HFFc6 (cell line): ENCODE results near the gene S100A6. TPM values are rescaled to one million over a fixed set of nuclear protein-coding genes. Genes with fewer than 3 reads are reported as not detected.

Experiments used
- DNase-seq: peaks from one replicate; pipeline ENCODE4 v3.0.0-alpha.2; 2018
- H3K27ac Mint-ChIP-seq: 2 replicates; pipeline ENCODE4 v1.8.0; 2020; ENCODE audit warnings: mild to moderate bottlenecking, mixed read lengths
- H3K27me3 Mint-ChIP-seq: 2 replicates; pipeline ENCODE4 v1.8.0; 2021; ENCODE audit warnings: mild to moderate bottlenecking, moderate library complexity, mixed read lengths; ENCODE audit not compliant: insufficient read depth
- H3K36me3 Mint-ChIP-seq: 2 replicates; pipeline ENCODE4 v1.8.0; 2021; ENCODE audit warnings: low read depth, mixed read lengths
- H3K4me1 Mint-ChIP-seq: 2 replicates; pipeline ENCODE4 v1.8.0; 2020; ENCODE audit warnings: low read depth, mixed read lengths
- H3K4me3 Mint-ChIP-seq: 2 replicates; pipeline ENCODE4 v1.8.0; 2020; ENCODE audit warnings: mild to moderate bottlenecking, moderate library complexity, mixed read lengths
- H3K9me3 Mint-ChIP-seq: 2 replicates; pipeline ENCODE4 v1.8.0; 2020; ENCODE audit warnings: mild to moderate bottlenecking, mixed read lengths
- CTCF ChIP-seq: fragments of 200-600 bp; sonication (generic); IDR thresholded peaks from 2 replicates; pipeline ENCODE4 v1.5.0; 2021; ENCODE audit warnings: antibody characterized with exemption, mild to moderate bottlenecking
- total RNA-seq, 6 experiments: library from RNA; stranded (reverse); fragmentation: NEBNext Ultra II Directional; extraction: Animal tissue kit (Norgen Biotek cat#: 25700); gene quantifications; 2 replicates in 1 of 6; 3 replicates in 5 of 6; pipeline ENCODE4 v1.2.3, GENCODE V29; 2021

S100A6 gene
- total RNA-seq, 6 experiments from 2014 or later: 1,971 to 2,311 (median 2,129) TPM

DNA sequence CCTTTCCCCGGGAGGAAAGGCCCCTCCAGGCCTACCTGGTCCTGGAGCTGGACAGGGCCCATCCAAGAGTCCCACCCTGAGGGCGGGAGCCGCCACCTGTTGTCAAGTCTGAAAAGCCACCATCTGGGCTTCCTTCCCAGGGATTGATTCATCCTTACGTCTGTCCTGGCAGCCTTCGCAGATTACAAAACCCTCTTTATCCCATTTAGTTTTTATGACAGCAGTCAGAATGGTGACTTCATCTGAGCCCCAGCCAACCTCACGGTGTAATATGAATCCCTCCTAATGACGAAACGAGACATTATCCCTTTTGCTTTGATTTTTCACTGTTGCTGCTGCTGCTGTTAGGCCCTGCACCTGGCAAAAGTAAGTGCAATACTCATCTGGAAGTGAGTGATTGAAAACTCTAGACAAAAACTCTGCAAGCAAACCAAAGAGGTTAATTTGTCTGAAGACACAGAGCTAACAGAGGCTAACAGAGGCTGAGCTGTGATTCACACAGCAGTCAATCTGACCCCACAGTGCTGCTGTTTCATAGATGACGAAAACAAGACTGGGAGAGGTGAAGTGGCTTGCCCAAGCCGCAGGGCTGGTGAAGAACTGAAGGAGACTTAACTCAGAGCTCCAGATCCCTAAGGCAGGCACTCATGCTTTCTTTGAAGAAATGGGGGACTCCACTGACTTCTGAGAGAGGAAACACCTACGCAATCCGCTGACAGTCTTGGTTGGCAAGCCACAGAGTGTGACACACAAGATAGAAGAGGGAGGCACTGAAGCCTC is 45.3 kb downstream of the S100A6 start:
- peaks cover 4% of the 10 kb centered on the region for H3K27me3 Mint-ChIP-seq
- H3K36me3 Mint-ChIP-seq: no peaks in the 10 kb centered on the region
- peaks cover 25% of the 10 kb centered on the region for H3K4me1 Mint-ChIP-seq
- no peaks in the 10 kb centered on the region for H3K9me3 Mint-ChIP-seq
- H3K4me3 Mint-ChIP-seq: peak overlapping the region; percentile 65
- peak overlapping the region; percentile 88 for H3K27ac Mint-ChIP-seq
- TF ChIP-seq CTCF: peak; percentile 38; the same call in 1 of the 2 replicates
- peak; percentile 91 for DNase-seq

- no peaks in the 10 kb centered on the region for H3K9me3 Mint-ChIP-seq
- no peaks in the 10 kb centered on the region for H3K36me3 Mint-ChIP-seq
- peaks cover 25% of the 10 kb centered on the region for H3K4me1 Mint-ChIP-seq
- H3K27me3 Mint-ChIP-seq: peaks cover 8% of the 10 kb centered on the region
- H3K4me3 Mint-ChIP-seq: no peak overlapping the region
- DNase-seq: no peak
- no peak for TF ChIP-seq CTCF
- H3K27ac Mint-ChIP-seq: no peak overlapping the region
Measured at GRCh38 chr1:153488731-153489130, 47.1 kb downstream of the S100A6 start.

- Mint-ChIP-seq H3K4me3 (no peak overlapping the region), H3K36me3 (no peaks in the 10 kb centered on the region), H3K4me1 (peaks cover 25% of the 10 kb centered on the region), H3K27ac (no peak overlapping the region), H3K27me3 (peaks cover 11% of the 10 kb centered on the region), H3K9me3 (no peaks in the 10 kb centered on the region)
- no peak for TF ChIP-seq CTCF
- DNase-seq: no peak
Measured at GRCh38 chr1:153487707-153488106, 48.1 kb downstream of the S100A6 start.

DNA sequence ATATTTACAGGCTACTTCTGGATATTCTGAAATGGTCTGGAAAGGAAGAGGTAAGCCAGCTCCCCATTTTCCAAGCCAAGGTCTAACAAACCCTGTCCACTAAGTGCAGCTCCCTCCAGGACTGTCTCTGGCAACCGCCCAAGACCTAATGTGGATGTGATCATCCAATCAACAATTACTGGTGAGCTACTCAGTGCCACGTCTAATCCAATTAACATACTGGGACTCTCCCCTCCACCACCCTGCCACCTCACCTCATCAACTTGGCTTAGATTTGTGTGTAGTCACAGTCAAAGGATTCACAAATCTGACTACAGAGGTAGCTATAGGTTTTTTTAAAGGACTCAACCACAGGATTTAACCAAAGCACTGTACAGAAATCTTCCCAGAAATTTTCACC is 49.9 kb downstream of the S100A6 start:
- no peak for DNase-seq
- peaks cover 14% of the 10 kb centered on the region for H3K4me1 Mint-ChIP-seq
- H3K9me3 Mint-ChIP-seq: no peaks in the 10 kb centered on the region
- no peaks in the 10 kb centered on the region for H3K36me3 Mint-ChIP-seq
- no peak overlapping the region for H3K27ac Mint-ChIP-seq
- no peak for TF ChIP-seq CTCF
- no peak overlapping the region for H3K4me3 Mint-ChIP-seq
- H3K27me3 Mint-ChIP-seq: peaks cover 15% of the 10 kb centered on the region

Other genes starting within 250 kb of the S100A6 start
- gene PGLYRP3, start 223.0 kb downstream of the S100A6 start, total RNA-seq: not detected
- not detected for gene PGLYRP4, start 187.2 kb downstream of the S100A6 start, total RNA-seq
- not detected for gene S100A9, start 178.1 kb downstream of the S100A6 start, total RNA-seq
- not detected for gene S100A12, start 160.4 kb downstream of the S100A6 start, total RNA-seq
- gene S100A8, start 144.9 kb downstream of the S100A6 start, total RNA-seq: not detected
- gene S100A7A, start 119.5 kb downstream of the S100A6 start, total RNA-seq: not detected
- not detected for gene S100A7, start 75.3 kb downstream of the S100A6 start, total RNA-seq
- gene S100A5, start 4.9 kb upstream of the S100A6 start, total RNA-seq: 1 to 10 TPM in 1 of 6 experiments, under 1 TPM in 5; 0.40 to 1.2 (median 0.71) TPM
- gene S100A4, start 9.8 kb upstream of the S100A6 start, total RNA-seq: 100 to 1,000 TPM; 394 to 846 (median 814) TPM
- 1 to 10 TPM; 3.4 to 5.6 (median 5.1) TPM for gene S100A3, start 13.3 kb upstream of the S100A6 start, total RNA-seq
- 10 to 100 TPM in 4 of 6 experiments, 1 to 10 TPM in 2; 7.4 to 12.5 (median 10.4) TPM for gene S100A2, start 29.9 kb upstream of the S100A6 start, total RNA-seq
- gene S100A16, start 77.1 kb upstream of the S100A6 start, total RNA-seq: 100 to 1,000 TPM; 235 to 351 (median 258) TPM
- under 1 TPM in 1 of 6 experiments, not detected in 5; 0.54 TPM for gene S100A14, start 80.3 kb upstream of the S100A6 start, total RNA-seq
- 100 to 1,000 TPM; 162 to 225 (median 208) TPM for gene S100A13, start 91.5 kb upstream of the S100A6 start, total RNA-seq
- gene S100A1, start 92.4 kb upstream of the S100A6 start, total RNA-seq: under 1 TPM in 3 of 6 experiments, not detected in 3; 0.59 to 0.96 (median 0.82) TPM
- gene CHTOP, start 98.1 kb upstream of the S100A6 start, total RNA-seq: 10 to 100 TPM; 48.1 to 57.9 (median 53.9) TPM
- 10 to 100 TPM; 40.7 to 46.7 (median 42.4) TPM for gene SNAPIN, start 122.7 kb upstream of the S100A6 start, total RNA-seq
- gene ILF2, start 135.0 kb upstream of the S100A6 start, total RNA-seq: 100 to 1,000 TPM; 127 to 169 (median 156) TPM
- gene NPR1, start 142.7 kb upstream of the S100A6 start, total RNA-seq: under 1 TPM in 1 of 6 experiments, not detected in 5; 0.05 TPM
- 10 to 100 TPM; 33.6 to 43.8 (median 36.4) TPM for gene INTS3, start 192.1 kb upstream of the S100A6 start, total RNA-seq
- 1 to 10 TPM; 5.0 to 7.0 (median 6.1) TPM for gene SLC27A3, start 239.4 kb upstream of the S100A6 start, total RNA-seq